Measurements from ENCODE around the gene NCOA1.

GRCh38 chr2:24452502-24452885 is 38.6 kb upstream of the NCOA1 start:
- TF ChIP-seq CTCF (conservative IDR thresholded peaks at IDR 0.05; ENCODE audit: low read depth, low read length): no peak
- no peak for TF ChIP-seq SMC3 (IDR thresholded peaks at IDR 0.05; ENCODE audit: low read depth, low read length)
- TF ChIP-seq CEBPB (IDR thresholded peaks at IDR 0.05; ENCODE audit: low read depth, low read length): no peak
- TF ChIP-seq CHD1 (IDR thresholded peaks at IDR 0.05; ENCODE audit: low read depth, low read length): no peak
- TF ChIP-seq RFX5 (IDR thresholded peaks at IDR 0.05; ENCODE audit: low read depth, low read length): no peak
- TF ChIP-seq RAD21 (IDR thresholded peaks at IDR 0.05; ENCODE audit: low read length): no peak

All from IMR-90 (cell line).